HL-60 (cell line): Measurements from ENCODE around the gene TMEM50A.
"Not testable (repeated sequence)": the region's sequence is repeated elsewhere in the genome, so short reads cannot be mapped to it uniquely, and the experiment has no call there.

ENCODE experiments used
- SPI1 ChIP-seq: IDR thresholded peaks from 2 replicates; pipeline ENCODE4 v1.6.1; 2012; ENCODE audit warnings: low read depth, mild to moderate bottlenecking, borderline replicate concordance
- TF ChIP-seq, protein P1 (sequence below): IDR thresholded peaks from one replicate; pipeline ENCODE4 v1.5.1; 2011; ENCODE audit warnings: low read length, control low read depth, inconsistent platforms; ENCODE audit not compliant: insufficient read depth

DNA sequence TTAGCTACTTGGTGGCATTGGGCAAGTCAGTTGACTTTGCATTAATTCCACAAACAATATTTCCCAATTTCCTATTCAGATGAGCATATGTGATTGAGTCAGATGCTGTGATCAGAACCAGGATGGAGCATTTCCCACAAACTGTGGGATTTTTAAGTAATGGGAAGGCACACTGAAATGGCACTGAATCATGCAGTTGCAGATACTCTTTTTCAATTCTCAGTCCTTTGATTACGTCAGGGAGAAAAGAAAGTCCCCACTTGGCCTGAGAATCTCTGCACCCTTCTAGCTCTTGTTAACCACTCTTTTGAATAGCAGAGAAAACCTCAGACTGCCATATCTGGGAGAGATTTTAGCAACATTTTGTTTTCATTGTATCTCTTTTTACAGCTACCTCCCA, 29.0 kb upstream of the TMEM50A start:
- not testable (repeated sequence) for TF ChIP-seq SPI1
- TF ChIP-seq, protein P1, sequence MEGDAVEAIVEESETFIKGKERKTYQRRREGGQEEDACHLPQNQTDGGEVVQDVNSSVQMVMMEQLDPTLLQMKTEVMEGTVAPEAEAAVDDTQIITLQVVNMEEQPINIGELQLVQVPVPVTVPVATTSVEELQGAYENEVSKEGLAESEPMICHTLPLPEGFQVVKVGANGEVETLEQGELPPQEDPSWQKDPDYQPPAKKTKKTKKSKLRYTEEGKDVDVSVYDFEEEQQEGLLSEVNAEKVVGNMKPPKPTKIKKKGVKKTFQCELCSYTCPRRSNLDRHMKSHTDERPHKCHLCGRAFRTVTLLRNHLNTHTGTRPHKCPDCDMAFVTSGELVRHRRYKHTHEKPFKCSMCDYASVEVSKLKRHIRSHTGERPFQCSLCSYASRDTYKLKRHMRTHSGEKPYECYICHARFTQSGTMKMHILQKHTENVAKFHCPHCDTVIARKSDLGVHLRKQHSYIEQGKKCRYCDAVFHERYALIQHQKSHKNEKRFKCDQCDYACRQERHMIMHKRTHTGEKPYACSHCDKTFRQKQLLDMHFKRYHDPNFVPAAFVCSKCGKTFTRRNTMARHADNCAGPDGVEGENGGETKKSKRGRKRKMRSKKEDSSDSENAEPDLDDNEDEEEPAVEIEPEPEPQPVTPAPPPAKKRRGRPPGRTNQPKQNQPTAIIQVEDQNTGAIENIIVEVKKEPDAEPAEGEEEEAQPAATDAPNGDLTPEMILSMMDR, result not testable (repeated sequence)
